Measurements from ENCODE around the gene KCTD2.
A peak's percentile ranks its signal among the peaks of the same experiment; 100 is the strongest.

KCTD2 gene

GRCh38 chr17:75094871-75095399 lies 47.9 kb downstream of the KCTD2 start:
- no peak for DNase-seq

DNA sequence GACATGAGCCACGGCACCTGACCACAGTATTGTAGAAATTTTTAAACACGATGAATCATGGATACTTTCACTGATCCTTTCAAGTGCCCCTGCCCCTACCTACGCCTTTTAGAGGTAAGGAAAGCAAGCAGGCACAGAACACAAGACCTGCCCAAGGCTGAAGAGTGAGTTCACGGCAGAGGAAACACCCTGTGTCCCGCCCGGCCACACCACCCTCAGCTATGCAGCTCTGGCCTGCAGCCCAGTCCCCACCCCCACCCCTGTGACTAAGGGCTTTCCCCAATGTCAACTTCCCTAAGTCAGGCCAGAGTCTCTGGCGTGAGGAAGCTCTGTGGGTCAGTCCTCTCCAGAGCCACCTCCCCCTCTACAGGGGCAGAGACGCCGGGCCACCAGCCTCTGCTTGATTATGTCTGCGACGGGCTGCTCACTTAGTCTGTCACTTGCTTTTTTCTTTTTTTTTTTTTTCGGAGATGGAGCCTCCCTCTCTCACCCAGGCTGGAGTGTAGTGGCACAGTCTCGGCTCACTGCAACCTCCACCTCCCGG lies 49.1 kb downstream of the KCTD2 start:
- peak in 8 of 58 donors; percentile 5 to 38 (median 16) for DNase-seq

- DNase-seq = no peak
Measured at GRCh38 chr17:75097865-75098264, 50.8 kb downstream of the KCTD2 start.

GRCh38 chr17:75098861-75099260 lies 51.8 kb downstream of the KCTD2 start:
- no peak for DNase-seq

GRCh38 chr17:75099881-75100595 lies 53.0 kb downstream of the KCTD2 start:
- DNase-seq = no peak

- DNase-seq = no peak
Measured at GRCh38 chr17:75102385-75102821, 55.4 kb downstream of the KCTD2 start.

DNA sequence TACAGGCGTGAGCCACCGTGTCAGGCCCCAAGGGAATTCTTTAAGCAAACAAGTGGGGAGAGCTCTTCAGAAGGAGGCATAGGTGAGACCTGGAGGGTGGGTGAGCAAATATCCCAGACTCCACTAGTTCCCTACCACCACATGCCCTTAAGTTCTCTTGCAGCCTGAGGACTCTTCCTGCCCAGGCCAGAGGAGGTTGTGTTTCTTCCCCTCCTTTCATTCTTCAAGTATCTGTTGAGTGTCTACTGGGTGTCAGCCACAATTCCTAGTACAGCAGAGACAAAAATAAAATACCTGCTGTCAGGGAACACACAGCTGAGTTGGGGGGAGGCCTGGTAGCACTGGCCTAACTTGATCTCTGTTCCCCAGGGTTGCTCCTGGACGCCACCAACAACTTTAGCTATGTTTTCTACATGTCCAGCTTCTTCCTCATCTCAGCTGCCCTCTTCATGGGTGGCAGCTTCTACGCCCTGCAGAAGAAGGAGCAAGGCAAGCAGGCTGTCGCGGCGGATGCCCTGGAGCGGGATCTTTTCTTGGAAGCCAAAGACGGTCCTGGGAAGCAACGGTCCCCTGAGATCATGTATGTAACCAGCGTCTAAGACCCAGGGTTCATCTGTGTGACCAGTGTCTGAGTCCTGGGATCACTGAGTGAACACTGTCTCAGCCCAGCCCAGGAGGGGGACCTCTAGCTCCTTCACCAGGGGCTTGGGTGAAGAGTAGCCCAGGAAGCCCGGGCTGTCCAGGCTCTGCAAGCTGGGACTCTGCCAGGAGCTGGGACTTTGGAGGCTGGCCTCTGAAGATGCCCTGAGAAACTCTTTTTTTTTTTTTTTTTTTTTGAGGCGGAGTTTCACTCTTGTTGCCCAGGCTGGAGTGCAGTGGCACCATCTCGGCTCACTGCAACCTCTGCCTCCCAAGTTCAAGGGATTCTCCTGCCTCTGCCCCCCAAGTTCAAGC lies 56.9 kb downstream of the KCTD2 start:
- DNase-seq = no peak

GRCh38 chr17:75105126-75106080 lies 58.4 kb downstream of the KCTD2 start:
- peak in 5 of 58 donors; percentile 5 to 23 (median 17) for DNase-seq

- no peak for DNase-seq
Measured at GRCh38 chr17:75108193-75108592, 61.2 kb downstream of the KCTD2 start.

DNA sequence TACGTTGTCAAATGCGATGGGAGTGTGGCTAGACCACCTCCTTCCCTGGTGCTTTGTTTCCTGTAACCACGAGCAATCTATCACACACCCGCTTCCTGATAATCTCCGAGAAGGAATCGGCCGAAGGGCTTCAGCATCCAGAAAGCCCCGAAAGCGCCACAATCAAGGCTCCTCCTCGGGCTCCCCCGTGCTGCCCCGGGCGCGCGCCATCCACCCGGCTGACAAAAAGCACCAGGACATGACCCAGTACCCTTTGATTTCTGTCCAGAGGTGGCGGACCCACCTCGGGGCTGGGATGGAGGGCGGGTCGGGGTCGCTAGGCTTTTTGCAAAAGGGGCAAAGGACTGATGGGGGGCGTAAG lies 62.0 kb downstream of the KCTD2 start:
- DNase-seq = no peak

GRCh38 chr17:75109407-75110233 lies 62.6 kb downstream of the KCTD2 start, which contains the start of gene ARMC7:
ARMC7 (plus strand) TSS chr17:75109969; CDS start chr17:75110289, 320 bp downstream.
- DNase-seq = peak in 56 of 58 donors; percentile 24 to 94 (median 78)

GRCh38 chr17:75110234-75110937 lies 63.4 kb downstream of the KCTD2 start:
- DNase-seq = peak in 1 of 58 donors; percentile 35

DNA sequence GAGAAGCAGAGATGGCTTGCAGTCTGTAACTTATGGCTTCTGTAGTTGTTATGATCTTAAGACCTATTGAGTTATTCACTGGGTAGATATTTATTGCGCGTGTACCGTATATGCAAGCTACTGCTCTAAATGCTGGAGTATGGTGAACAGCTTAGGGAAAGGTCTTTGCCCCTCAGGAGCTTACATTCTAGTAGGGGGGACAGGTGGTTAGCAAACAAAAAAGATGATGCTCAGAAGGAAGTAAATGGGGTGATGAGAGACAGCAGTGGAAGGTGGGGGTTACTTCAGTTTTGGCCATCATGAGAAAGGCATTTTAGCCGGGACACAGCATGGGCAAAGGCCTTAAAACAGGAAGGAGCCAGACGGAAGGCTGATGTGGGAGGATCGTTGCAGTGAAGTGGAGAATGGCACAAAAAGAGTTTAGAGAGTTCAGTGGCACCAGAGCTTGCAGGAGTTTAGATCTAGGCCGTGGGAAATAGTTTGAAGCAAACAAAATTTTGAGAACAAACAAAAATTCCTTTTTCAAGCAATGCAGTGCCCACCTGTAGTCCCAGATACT lies 64.8 kb downstream of the KCTD2 start:
- DNase-seq = no peak

- peak in 56 of 58 donors; percentile 47 to 94 (median 78) for DNase-seq
Measured at GRCh38 chr17:75113798-75114551, 67.0 kb downstream of the KCTD2 start.

DNA sequence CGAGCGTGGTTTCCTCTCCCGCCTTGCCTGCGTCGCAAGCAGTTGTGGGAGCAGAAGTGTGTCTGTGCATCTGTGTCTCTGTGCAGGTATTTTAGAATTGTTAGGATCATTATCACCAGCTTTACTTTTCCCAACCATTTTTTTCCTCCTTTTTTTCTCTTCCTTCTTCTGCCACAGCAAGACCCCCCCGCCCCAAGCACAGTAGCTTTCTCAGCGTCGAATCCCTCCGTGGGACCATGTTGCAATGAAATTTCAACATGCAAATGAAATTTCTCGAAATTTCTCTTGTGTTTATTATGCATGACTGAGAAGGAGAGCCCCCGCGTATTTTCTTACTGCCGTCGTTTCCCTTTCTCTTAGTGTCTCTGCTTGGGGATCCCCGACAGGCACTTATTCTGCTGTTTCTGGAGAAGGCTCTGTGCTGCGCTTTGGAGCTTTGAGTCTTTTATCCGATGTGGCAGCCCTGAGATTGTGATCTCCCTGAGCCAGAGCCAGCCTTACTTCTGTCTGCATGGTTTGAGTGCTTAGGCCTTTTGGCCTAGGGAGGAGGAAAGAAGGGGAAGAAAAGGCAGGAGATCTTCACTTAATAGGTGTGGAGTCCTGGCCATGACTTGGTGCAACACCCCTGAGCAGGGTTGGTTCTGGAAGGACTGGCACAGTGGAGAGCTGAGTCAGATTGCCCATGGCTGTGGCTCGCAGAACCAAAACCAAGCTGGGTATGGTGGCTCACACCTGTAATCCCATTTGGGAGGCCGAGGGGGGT lies 67.7 kb downstream of the KCTD2 start:
- DNase-seq = no peak
